ENCODE data around the gene CBFA2T3.

GRCh38 chr16:88923926-88924833, 52.8 kb downstream of the CBFA2T3 start:
- TF ChIP-seq, protein P1, sequence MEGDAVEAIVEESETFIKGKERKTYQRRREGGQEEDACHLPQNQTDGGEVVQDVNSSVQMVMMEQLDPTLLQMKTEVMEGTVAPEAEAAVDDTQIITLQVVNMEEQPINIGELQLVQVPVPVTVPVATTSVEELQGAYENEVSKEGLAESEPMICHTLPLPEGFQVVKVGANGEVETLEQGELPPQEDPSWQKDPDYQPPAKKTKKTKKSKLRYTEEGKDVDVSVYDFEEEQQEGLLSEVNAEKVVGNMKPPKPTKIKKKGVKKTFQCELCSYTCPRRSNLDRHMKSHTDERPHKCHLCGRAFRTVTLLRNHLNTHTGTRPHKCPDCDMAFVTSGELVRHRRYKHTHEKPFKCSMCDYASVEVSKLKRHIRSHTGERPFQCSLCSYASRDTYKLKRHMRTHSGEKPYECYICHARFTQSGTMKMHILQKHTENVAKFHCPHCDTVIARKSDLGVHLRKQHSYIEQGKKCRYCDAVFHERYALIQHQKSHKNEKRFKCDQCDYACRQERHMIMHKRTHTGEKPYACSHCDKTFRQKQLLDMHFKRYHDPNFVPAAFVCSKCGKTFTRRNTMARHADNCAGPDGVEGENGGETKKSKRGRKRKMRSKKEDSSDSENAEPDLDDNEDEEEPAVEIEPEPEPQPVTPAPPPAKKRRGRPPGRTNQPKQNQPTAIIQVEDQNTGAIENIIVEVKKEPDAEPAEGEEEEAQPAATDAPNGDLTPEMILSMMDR (conservative IDR thresholded peaks at IDR 0.05; ENCODE audit: low read length), result no peak
- no peak for TF ChIP-seq EZH2phosphoT487 (IDR thresholded peaks at IDR 0.05; ENCODE audit: borderline replicate concordance)

Data from Loucy (cell line).